ENCODE data around the gene FAM237B. TPM values are rescaled to one million over a fixed set of nuclear protein-coding genes. Genes with fewer than 3 reads are reported as not detected.

Gene FAM237B
- total RNA-seq, 1 experiment from 2014 or later, result not detected

GRCh38 chr7:90269163-90269562 lies 51.9 kb downstream of the FAM237B start:
- Mint-ChIP-seq H3K27ac (ENCODE audit: unreplicated experiment) (peak overlapping the region; percentile 60), H3K27me3 (ENCODE audit: insufficient read depth, unreplicated experiment) (no peaks in the 10 kb centered on the region), H3K4me3 (ENCODE audit: unreplicated experiment) (peak overlapping the region; percentile 11), H3K9me3 (ENCODE audit: unreplicated experiment) (peaks cover 15% of the 10 kb centered on the region), H3K36me3 (ENCODE audit: insufficient read depth, unreplicated experiment) (no peaks in the 10 kb centered on the region), H3K4me1 (ENCODE audit: low read depth, unreplicated experiment) (peaks cover 32% of the 10 kb centered on the region)
- POLR2A ChIA-PET, result no interaction called here
- intact Hi-C loops (cut with micrococcal nuclease; ENCODE audit: unreplicated experiment), result no loop called here
- Histone ChIP-seq H3K4me1 (peaks cover 77% of the 10 kb centered on the region), H3K36me3 (ENCODE audit: control insufficient read depth, insufficient read depth, low read length) (no peaks in the 10 kb centered on the region), H3K4me3 (ENCODE audit: low read depth, low read length) (no peak overlapping the region), H3K9me3 (no peaks in the 10 kb centered on the region), H3K27me3 (replicated peaks; ENCODE audit: control insufficient read depth, insufficient read depth, low read length) (no peaks in the 10 kb centered on the region)
- no TSS peak for BruUV-seq (replicated peaks)
- no peak for TF ChIP-seq CTCF (IDR thresholded peaks at IDR 0.05; ENCODE audit: insufficient read depth in 1 of 2, low read depth in 1 of 2, low read length in 1 of 2, severe bottlenecking in 1 of 2, unreplicated experiment in 1 of 2)
- CTCF ChIA-PET, result no interaction called here
- no peak for DNase-seq

- Histone ChIP-seq H3K36me3 (ENCODE audit: control insufficient read depth, insufficient read depth, low read length) (no peaks in the 10 kb centered on the region), H3K27me3 (replicated peaks; ENCODE audit: control insufficient read depth, insufficient read depth, low read length) (no peaks in the 10 kb centered on the region), H3K4me1 (peaks cover 58% of the 10 kb centered on the region), H3K4me3 (ENCODE audit: low read depth, low read length) (no peak overlapping the region), H3K9me3 (no peaks in the 10 kb centered on the region)
- POLR2A ChIA-PET, result no interaction called here
- no peak for DNase-seq
- H3K27me3 Mint-ChIP-seq (ENCODE audit: insufficient read depth, unreplicated experiment), result no peaks in the 10 kb centered on the region
- H3K9me3 Mint-ChIP-seq (ENCODE audit: unreplicated experiment), result peaks cover 15% of the 10 kb centered on the region
- H3K4me3 Mint-ChIP-seq (ENCODE audit: unreplicated experiment), result no peak overlapping the region
- CTCF ChIA-PET, result no interaction called here
- H3K36me3 Mint-ChIP-seq (ENCODE audit: insufficient read depth, unreplicated experiment), result no peaks in the 10 kb centered on the region
- TF ChIP-seq CTCF (IDR thresholded peaks at IDR 0.05; ENCODE audit: insufficient read depth in 1 of 2, low read depth in 1 of 2, low read length in 1 of 2, severe bottlenecking in 1 of 2, unreplicated experiment in 1 of 2), result no peak
- no TSS peak for BruUV-seq (replicated peaks)
- peaks cover 21% of the 10 kb centered on the region for H3K4me1 Mint-ChIP-seq (ENCODE audit: low read depth, unreplicated experiment)
- no peak overlapping the region for H3K27ac Mint-ChIP-seq (ENCODE audit: unreplicated experiment)
- intact Hi-C loops (cut with micrococcal nuclease; ENCODE audit: unreplicated experiment), result loop anchor here (1.0 kb wide), 1 partner anchor 31 kb away; no protein-coding TSS in a partner anchor
Observed at GRCh38 chr7:90267263-90267858, 53.7 kb downstream of the FAM237B start.

GRCh38 chr7:90266808-90267207 lies 54.3 kb downstream of the FAM237B start:
- Mint-ChIP-seq H3K4me1 (ENCODE audit: low read depth, unreplicated experiment) (peaks cover 21% of the 10 kb centered on the region), H3K27ac (ENCODE audit: unreplicated experiment) (no peak overlapping the region), H3K4me3 (ENCODE audit: unreplicated experiment) (no peak overlapping the region), H3K36me3 (ENCODE audit: insufficient read depth, unreplicated experiment) (no peaks in the 10 kb centered on the region), H3K9me3 (ENCODE audit: unreplicated experiment) (peaks cover 15% of the 10 kb centered on the region), H3K27me3 (ENCODE audit: insufficient read depth, unreplicated experiment) (no peaks in the 10 kb centered on the region)
- TF ChIP-seq CTCF (IDR thresholded peaks at IDR 0.05; ENCODE audit: insufficient read depth in 1 of 2, low read depth in 1 of 2, low read length in 1 of 2, severe bottlenecking in 1 of 2, unreplicated experiment in 1 of 2), result no peak
- Histone ChIP-seq H3K4me3 (ENCODE audit: low read depth, low read length) (no peak overlapping the region), H3K4me1 (peaks cover 53% of the 10 kb centered on the region), H3K36me3 (ENCODE audit: control insufficient read depth, insufficient read depth, low read length) (no peaks in the 10 kb centered on the region), H3K27me3 (replicated peaks; ENCODE audit: control insufficient read depth, insufficient read depth, low read length) (no peaks in the 10 kb centered on the region), H3K9me3 (no peaks in the 10 kb centered on the region)
- CTCF ChIA-PET, result no interaction called here
- intact Hi-C loops (cut with micrococcal nuclease; ENCODE audit: unreplicated experiment), result loop anchor here (1.0 kb wide), 1 partner anchor 31 kb away; no protein-coding TSS in a partner anchor
- DNase-seq, result no peak
- no TSS peak for BruUV-seq (replicated peaks)
- POLR2A ChIA-PET, result no interaction called here

Other genes starting within 250 kb of the FAM237B start
- gene STEAP1, start 166.8 kb downstream of the FAM237B start, total RNA-seq (2022), result 30.2 and 33.6 TPM in 2 replicates
- 12.7 and 13.5 TPM in 2 replicates for gene STEAP2, start 109.6 kb downstream of the FAM237B start, total RNA-seq (2022)
- 4.8 and 7.4 TPM in 2 replicates for gene CFAP69, start 76.1 kb downstream of the FAM237B start, total RNA-seq (2022)
- gene GTPBP10, start 25.4 kb upstream of the FAM237B start, total RNA-seq (2022), result 42.7 and 45.2 TPM in 2 replicates
- 38.4 and 39.5 TPM in 2 replicates for gene CLDN12, start 82.2 kb upstream of the FAM237B start, total RNA-seq (2022)
- not detected in 2 replicates for gene PTTG1IP2, start 148.3 kb upstream of the FAM237B start, total RNA-seq (2022)

All from Caco-2 (cell line).